AG04449 (cell line): ENCODE results near the gene GABARAP.
A peak's percentile ranks its signal among the peaks of the same experiment; 100 is the strongest.

ENCODE experiments used
- CTCF ChIA-PET: fragments of 350-600 bp; formaldehyde crosslinking; extraction: SDS; loops from one replicate; lab custom pipeline; 2021; ENCODE audit warnings: antibody characterized with exemption; lab: Yijun Ruan, JAX
- POLR2A ChIA-PET: fragments of 400-600, 350-600 bp; formaldehyde crosslinking; extraction: SDS; loops from one replicate; lab custom pipeline; 2020; ENCODE audit warnings: antibody characterized with exemption, inconsistent platforms; lab: Yijun Ruan, JAX
- DNase-seq: peaks from one replicate; pipeline ENCODE4 v3.0.0-alpha.2; 2010; ENCODE audit warnings: low read depth, low spot score
- H3K4me3 ChIP-seq: 2 replicates; pipeline ENCODE4 v1.5.1; 2011; ENCODE audit warnings: low read depth, mild to moderate bottlenecking, control low read depth, low read length
- TF ChIP-seq, protein P1 (sequence below): IDR thresholded peaks from one replicate; pipeline ENCODE4 v1.5.1; 2011; ENCODE audit warnings: mild to moderate bottlenecking, moderate library complexity, low read length, control low read depth, inconsistent platforms; ENCODE audit not compliant: insufficient read depth; ENCODE audit errors: missing control alignments

GABARAP gene

DNA sequence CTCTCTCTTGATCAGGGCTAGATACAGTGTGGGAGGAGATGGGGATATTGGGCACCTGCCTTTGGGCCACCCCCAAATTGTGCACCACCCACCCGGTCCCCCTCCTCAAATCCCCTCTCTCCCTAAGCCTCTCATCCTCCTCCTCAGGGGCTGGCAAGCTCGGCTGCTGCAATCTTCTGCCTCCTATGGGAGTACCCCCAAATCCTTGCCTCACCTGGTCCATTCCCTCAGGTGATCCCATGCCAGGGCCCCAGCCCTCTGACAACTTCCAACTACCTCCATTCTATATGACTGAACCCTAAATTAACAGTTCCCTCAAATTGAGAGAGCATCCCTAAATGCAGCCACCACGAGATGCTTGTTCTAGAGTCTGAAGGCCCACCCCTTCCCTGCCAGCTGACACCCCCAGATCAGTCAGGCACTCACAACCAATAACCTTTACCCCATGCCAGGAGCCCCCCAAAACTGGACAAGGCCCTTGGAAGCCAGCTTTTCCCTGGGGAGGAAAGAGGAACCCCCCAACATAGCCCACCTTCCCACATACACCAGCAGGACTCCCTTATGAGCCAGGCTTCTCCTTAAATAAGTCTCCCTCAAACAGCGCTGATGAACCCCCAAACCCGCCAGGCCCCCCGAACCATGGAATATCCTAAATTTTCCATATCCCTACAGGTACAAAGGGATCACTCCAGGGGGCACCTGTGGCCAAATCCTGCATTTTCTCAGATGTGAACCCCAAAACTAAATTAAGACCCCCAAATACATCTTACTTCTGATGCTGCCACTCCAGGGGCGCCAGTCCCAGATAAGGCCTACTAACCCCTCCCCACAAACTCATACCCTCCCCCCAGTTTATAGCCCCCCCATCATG is 25.8 kb downstream of the GABARAP start:
- no peak for DNase-seq
- TF ChIP-seq, protein P1, sequence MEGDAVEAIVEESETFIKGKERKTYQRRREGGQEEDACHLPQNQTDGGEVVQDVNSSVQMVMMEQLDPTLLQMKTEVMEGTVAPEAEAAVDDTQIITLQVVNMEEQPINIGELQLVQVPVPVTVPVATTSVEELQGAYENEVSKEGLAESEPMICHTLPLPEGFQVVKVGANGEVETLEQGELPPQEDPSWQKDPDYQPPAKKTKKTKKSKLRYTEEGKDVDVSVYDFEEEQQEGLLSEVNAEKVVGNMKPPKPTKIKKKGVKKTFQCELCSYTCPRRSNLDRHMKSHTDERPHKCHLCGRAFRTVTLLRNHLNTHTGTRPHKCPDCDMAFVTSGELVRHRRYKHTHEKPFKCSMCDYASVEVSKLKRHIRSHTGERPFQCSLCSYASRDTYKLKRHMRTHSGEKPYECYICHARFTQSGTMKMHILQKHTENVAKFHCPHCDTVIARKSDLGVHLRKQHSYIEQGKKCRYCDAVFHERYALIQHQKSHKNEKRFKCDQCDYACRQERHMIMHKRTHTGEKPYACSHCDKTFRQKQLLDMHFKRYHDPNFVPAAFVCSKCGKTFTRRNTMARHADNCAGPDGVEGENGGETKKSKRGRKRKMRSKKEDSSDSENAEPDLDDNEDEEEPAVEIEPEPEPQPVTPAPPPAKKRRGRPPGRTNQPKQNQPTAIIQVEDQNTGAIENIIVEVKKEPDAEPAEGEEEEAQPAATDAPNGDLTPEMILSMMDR: no peak
- POLR2A ChIA-PET: interaction anchor here (1.2 kb wide), 1 partner anchor 18 kb away, joined by 3 read pairs; the partner anchor contains the start of gene DVL2
- peak overlapping the region; percentile 66 for H3K4me3 ChIP-seq
- CTCF ChIA-PET: interaction anchor here (1.0 to 2.3 kb wide), 3 partner anchors 8 to 171 kb away, joined by 3 to 6 read pairs (median 4); no protein-coding TSS in a partner anchor

DNA sequence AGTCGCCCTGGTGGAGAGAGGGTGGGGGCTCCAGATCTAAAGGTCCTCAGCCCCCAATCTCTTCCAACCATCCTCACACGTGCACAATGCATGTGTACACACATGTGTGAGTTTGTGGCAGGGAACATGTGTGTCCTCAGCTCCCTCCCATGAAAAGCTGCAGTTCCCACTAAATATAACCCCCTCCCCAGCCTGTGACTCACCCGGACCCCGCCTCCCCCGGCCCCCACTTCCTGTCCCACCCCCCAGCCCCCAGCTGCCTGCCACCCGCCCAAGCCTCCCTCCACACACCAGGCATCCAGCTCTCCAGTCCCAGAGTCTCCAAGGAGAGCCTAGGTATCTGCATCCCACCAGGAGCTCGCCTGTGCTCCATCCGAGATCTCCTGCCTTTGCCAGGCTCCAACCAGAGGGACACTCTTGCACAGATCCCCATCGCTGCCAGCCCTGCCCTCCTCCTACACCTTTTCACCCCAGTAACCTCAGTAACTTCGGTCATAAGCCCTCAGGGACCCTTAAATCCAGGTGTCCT is 26.5 kb downstream of the GABARAP start:
- DNase-seq: no peak
- ChIA-PET CTCF (interaction anchor here (1.0 to 2.3 kb wide), 4 partner anchors 9 to 170 kb away, joined by 3 to 6 read pairs (median 4); no protein-coding TSS in a partner anchor), POLR2A (interaction anchor here (0.6 to 1.2 kb wide), 2 partner anchors 9 to 19 kb away, joined by 3 to 4 read pairs; partner anchors contain the start of gene DVL2)
- TF ChIP-seq, protein P1: no peak
- H3K4me3 ChIP-seq: peak overlapping the region; percentile 66

DNA sequence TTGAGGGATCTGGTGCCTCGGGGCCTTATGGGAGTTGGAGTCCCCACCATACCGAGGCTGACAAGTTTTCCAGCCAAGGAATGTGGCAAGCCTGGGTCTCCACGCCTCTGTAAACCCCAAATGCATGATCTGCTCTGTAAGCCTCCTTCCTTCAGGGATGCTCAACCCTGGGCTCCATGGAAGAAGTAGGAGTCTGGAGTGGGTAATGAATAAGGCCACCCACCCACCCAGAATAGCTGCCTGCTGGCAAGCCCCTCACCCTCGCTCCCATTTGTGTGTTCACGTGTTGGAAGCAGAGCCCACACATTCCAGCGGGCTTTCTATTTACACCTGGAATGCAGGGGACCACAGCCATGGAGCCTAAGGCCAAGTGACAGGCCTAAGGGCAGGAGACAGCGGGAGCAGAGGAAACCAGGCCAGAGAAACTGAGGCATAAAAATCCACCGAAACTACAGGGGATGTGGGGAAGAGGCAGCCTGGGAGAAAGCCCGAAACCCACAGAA is 27.1 kb downstream of the GABARAP start:
- H3K4me3 ChIP-seq: peak overlapping the region; percentile 66
- DNase-seq: no peak
- ChIA-PET CTCF (interaction anchor here (1.4 to 2.3 kb wide), 5 partner anchors 9 to 170 kb away, joined by 4 to 11 read pairs (median 6); no protein-coding TSS in a partner anchor), POLR2A (interaction anchor here (0.6 to 1.2 kb wide), 3 partner anchors 10 to 22 kb away, joined by 3 to 4 read pairs (median 3); partner anchors contain the start of gene DVL2)
- TF ChIP-seq, protein P1: no peak

DNA sequence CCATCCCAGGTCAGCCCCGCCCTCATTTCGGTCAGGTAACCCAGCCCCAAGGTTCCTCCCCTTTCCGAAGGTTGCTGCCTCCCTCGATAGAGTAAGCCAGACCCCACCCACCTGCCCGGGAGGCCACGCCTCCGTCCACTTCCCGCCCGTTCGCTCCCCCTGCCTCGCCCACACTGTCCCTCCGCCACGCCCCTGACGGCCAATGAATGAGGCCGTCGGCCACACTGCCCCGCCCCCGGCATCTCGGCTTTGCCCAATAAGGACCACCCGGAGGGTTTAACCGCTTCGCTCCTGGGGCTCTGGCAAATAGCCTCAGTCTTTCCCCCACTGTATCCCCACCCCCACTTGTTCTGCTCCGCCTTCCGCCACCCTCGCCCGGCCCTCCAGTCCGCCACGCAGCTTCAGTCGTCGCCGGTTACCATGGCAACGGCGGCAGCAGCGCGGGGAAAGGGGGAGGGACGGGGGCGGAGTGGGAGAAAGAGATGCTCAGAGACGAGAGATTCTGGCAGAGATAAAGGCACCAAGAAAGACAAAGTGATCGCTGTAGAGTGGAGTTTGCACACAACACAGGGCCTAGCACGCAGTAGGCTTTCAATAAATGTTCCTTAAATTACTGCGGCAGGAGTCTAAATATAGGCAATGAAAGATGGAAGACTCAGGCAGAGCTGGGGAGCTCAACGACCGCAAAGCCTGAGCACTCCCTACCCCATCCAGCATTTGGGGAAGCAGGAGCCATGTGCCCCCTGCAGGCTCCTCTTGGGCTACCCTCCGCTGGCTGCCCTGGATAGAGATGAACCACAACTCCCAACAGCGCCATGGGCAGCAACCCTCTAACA is 27.7 kb downstream of the GABARAP start:
- POLR2A ChIA-PET: interaction anchor here (1.2 kb wide), 1 partner anchor 23 kb away, joined by 3 read pairs; no protein-coding TSS in a partner anchor
- peak overlapping the region; percentile 66 for H3K4me3 ChIP-seq
- CTCF ChIA-PET: interaction anchor here (0.5 to 2.3 kb wide), 10 partner anchors 10 to 169 kb away, joined by 3 to 11 read pairs (median 4); partner anchors contain the start of genes CTDNEP1 and SLC2A4
- peak; percentile 67 for DNase-seq
- TF ChIP-seq, protein P1: peak; percentile 80

DNA sequence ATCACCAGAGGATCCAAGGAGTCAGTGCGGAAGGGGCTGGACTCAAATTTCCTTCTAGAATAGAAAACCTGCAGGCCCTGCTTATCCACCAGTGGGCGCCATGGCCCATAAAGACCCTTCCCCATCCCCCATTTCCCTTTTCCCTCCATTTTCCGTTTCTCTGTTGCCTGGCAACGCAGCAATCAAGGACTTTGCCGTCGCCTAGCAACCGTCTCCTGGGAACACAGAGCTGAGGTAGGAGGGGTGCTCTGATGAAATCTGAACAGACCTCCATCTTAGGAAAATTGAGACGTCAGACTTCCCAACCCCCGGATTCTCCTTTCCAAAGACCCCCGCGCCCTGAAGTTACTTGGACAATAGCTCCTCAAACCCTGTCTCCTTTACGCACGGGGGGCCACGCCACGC is 28.4 kb downstream of the GABARAP start:
- POLR2A ChIA-PET: interaction anchor here (1.2 kb wide), 1 partner anchor 23 kb away, joined by 3 read pairs; no protein-coding TSS in a partner anchor
- CTCF ChIA-PET: interaction anchor here (0.7 to 2.3 kb wide), 8 partner anchors 11 to 168 kb away, joined by 3 to 11 read pairs (median 4); partner anchors contain the start of gene SLC2A4
- no peak for DNase-seq
- TF ChIP-seq, protein P1: peak; percentile 34
- peak overlapping the region; percentile 66 for H3K4me3 ChIP-seq
